ENCODE measurements around the gene KRTAP4-11.
"Not testable (repeated sequence)": the region's sequence is repeated elsewhere in the genome, so short reads cannot be mapped to it uniquely, and the experiment has no call there.

KRTAP4-11 gene

GRCh38 chr17:41117846-41118386, at the start of gene KRTAP4-11:
TSS of gene KRTAP4-11 (minus strand) at chr17:41118373. CDS start at chr17:41118315, 58 bp downstream.
- DNase-seq: not testable (repeated sequence)

- no peak for DNase-seq
Measured at GRCh38 chr17:41167561-41167960, 49.4 kb upstream of the KRTAP4-11 start.

- DNase-seq: no peak
Measured at GRCh38 chr17:41163828-41164227, 45.7 kb upstream of the KRTAP4-11 start.

GRCh38 chr17:41160648-41161047, 42.5 kb upstream of the KRTAP4-11 start, which contains the start of gene KRTAP4-4:
TSS of gene KRTAP4-4 (minus strand) at chr17:41160748. CDS start at chr17:41160691, 57 bp downstream.
- no peak for DNase-seq

- DNase-seq: not testable (repeated sequence)
Measured at GRCh38 chr17:41160190-41160589, 42.0 kb upstream of the KRTAP4-11 start.

- DNase-seq: peak; percentile 24 to 32 (median 27)
Measured at GRCh38 chr17:41153856-41154255, 35.7 kb upstream of the KRTAP4-11 start.

GRCh38 chr17:41151525-41151924, 33.4 kb upstream of the KRTAP4-11 start:
- DNase-seq: no peak

- DNase-seq: no peak
Measured at GRCh38 chr17:41150026-41150425, 31.9 kb upstream of the KRTAP4-11 start.

- no peak for DNase-seq
Measured at GRCh38 chr17:41149652-41149985, 31.4 kb upstream of the KRTAP4-11 start, which contains the start of gene KRTAP4-5. TSS of gene KRTAP4-5 (minus strand) at chr17:41149825. CDS start at chr17:41149767, 58 bp downstream.

GRCh38 chr17:41148971-41149651, 30.9 kb upstream of the KRTAP4-11 start:
- peak in 1 of 3 donors; percentile 14 for DNase-seq

GRCh38 chr17:41147531-41148204, 29.5 kb upstream of the KRTAP4-11 start:
- peak; percentile 9 to 47 (median 35) for DNase-seq

GRCh38 chr17:41145261-41145660, 27.1 kb upstream of the KRTAP4-11 start:
- no peak for DNase-seq

- DNase-seq: no peak
Measured at GRCh38 chr17:41144846-41145245, 26.7 kb upstream of the KRTAP4-11 start.

- DNase-seq: no peak
Measured at GRCh38 chr17:41141361-41141760, 23.2 kb upstream of the KRTAP4-11 start.

- peak; percentile 59 to 79 (median 75) for DNase-seq
Measured at GRCh38 chr17:41140360-41141131, 22.4 kb upstream of the KRTAP4-11 start, which contains the start of gene KRTAP4-6. TSS of gene KRTAP4-6 (minus strand) at chr17:41140544. CDS start at chr17:41140487, 57 bp downstream.

GRCh38 chr17:41139865-41140264, 21.7 kb upstream of the KRTAP4-11 start:
- not testable (repeated sequence) for DNase-seq

- no peak for DNase-seq
Measured at GRCh38 chr17:41133880-41134735, 15.9 kb upstream of the KRTAP4-11 start.

GRCh38 chr17:41131979-41132378, 13.8 kb upstream of the KRTAP4-11 start:
- DNase-seq: peak in 1 of 3 donors; percentile 3

- DNase-seq: no peak
Measured at GRCh38 chr17:41127371-41127770, 9.2 kb upstream of the KRTAP4-11 start.

- DNase-seq: no peak
Measured at GRCh38 chr17:41126412-41126811, 8.2 kb upstream of the KRTAP4-11 start.

- no peak for DNase-seq
Measured at GRCh38 chr17:41125064-41125463, 6.9 kb upstream of the KRTAP4-11 start.

GRCh38 chr17:41123991-41124371, 5.8 kb upstream of the KRTAP4-11 start, which contains the start of gene KRTAP4-12:
TSS of gene KRTAP4-12 (minus strand) at chr17:41124182. CDS start at chr17:41124122, 60 bp downstream.
- DNase-seq: not testable (repeated sequence)

Measured in suppressor macrophage treated with lipopolysaccharide for 1 hour (primary cell).